Hematopoietic multipotent progenitor cell (in vitro differentiated cells): Measurements from ENCODE around the gene EIF4EBP2. TPM values are rescaled to one million over a fixed set of nuclear protein-coding genes. Genes with fewer than 3 reads are reported as not detected.

ENCODE experiments used
- DNase-seq, 3 donors: peaks; one replicate each; pipeline ENCODE4 v3.0.0-alpha.2; 2011 to 2015; ENCODE audit warnings: low read depth in 2 of 3, low spot score in 2 of 3
- total RNA-seq: library from RNA; depleted of rRNA; stranded (reverse); fragments of >200 nt; gene quantifications from one replicate; pipeline ENCODE4 v1.2.3, GENCODE V29; 2012

Gene EIF4EBP2
- 14.0 TPM for total RNA-seq

GRCh38 chr10:70404036-70404786, at the start of gene EIF4EBP2:
EIF4EBP2 (plus strand) TSS chr10:70404145; CDS start chr10:70404402, 257 bp downstream.
- DNase-seq = peak; percentile 94 to 98 (median 94)

GRCh38 chr10:70354556-70354955, 49.4 kb upstream of the EIF4EBP2 start:
- no peak for DNase-seq

GRCh38 chr10:70355051-70356021, 48.6 kb upstream of the EIF4EBP2 start:
- peak in 2 of 3 donors; percentile 29 to 32 for DNase-seq

GRCh38 chr10:70357565-70357964, 46.4 kb upstream of the EIF4EBP2 start:
- DNase-seq = no peak

- DNase-seq = no peak
Measured at GRCh38 chr10:70358446-70358845, 45.5 kb upstream of the EIF4EBP2 start.

GRCh38 chr10:70359017-70359550, 44.9 kb upstream of the EIF4EBP2 start:
- DNase-seq = no peak

- no peak for DNase-seq
Measured at GRCh38 chr10:70360215-70360614, 43.7 kb upstream of the EIF4EBP2 start.

GRCh38 chr10:70362328-70362727, 41.6 kb upstream of the EIF4EBP2 start:
- DNase-seq = no peak

- DNase-seq = no peak
Measured at GRCh38 chr10:70363292-70363691, 40.7 kb upstream of the EIF4EBP2 start.

- peak; percentile 66 to 85 (median 80) for DNase-seq
Measured at GRCh38 chr10:70363971-70364771, 39.8 kb upstream of the EIF4EBP2 start.

- DNase-seq = no peak
Measured at GRCh38 chr10:70364772-70365091, 39.2 kb upstream of the EIF4EBP2 start.

GRCh38 chr10:70367195-70367796, 36.6 kb upstream of the EIF4EBP2 start:
- DNase-seq = no peak

GRCh38 chr10:70368774-70369482, 35.0 kb upstream of the EIF4EBP2 start:
- no peak for DNase-seq

- no peak for DNase-seq
Measured at GRCh38 chr10:70369498-70370018, 34.4 kb upstream of the EIF4EBP2 start.

GRCh38 chr10:70370766-70371165, 33.2 kb upstream of the EIF4EBP2 start:
- no peak for DNase-seq

- no peak for DNase-seq
Measured at GRCh38 chr10:70371846-70372245, 32.1 kb upstream of the EIF4EBP2 start.

- no peak for DNase-seq
Measured at GRCh38 chr10:70374775-70375614, 28.9 kb upstream of the EIF4EBP2 start.
